ENCODE results near the gene TTC34.

DNA sequence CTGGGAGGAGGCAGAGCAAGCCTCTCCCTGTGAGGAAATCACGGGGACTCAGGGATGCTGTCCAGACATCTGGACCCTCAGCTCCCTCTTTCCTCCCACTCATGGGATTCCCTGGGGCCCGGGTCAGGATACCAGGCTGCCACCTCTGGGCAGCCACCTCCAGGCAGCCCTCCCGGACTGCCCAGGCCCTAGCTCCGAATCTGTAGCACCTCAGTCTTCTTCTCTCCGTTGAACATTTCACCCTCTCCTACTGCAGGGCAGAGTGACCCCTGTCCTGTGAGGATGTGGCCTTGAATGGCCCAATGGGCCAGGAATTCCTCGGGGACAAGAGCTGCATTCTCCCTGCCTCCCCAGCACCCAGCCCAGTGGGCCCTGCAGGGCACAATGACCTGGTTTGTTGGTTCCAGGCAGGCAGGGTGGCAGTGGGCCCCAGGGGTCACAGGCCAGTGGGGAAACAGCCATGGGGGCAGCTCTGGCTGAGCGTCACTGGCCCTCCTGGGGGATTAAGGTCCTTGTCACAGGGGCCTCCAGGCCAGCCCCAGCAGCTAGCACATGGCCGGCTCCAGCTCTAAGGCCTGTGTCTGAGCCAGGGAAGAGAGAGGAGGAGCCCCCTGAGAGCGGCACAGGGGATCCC, 9.5 kb upstream of the TTC34 start:
- TF ChIP-seq EZH2 (IDR thresholded peaks at IDR 0.05; ENCODE audit: insufficient read depth, poor library complexity, severe bottlenecking): no peak
- no peak for TF ChIP-seq EZH2phosphoT487 (IDR thresholded peaks at IDR 0.05; ENCODE audit: insufficient read depth, low read depth)

All from GM23248 (cell line).